ENCODE data around the gene UBE2F.
"Not testable (repeated sequence)": the region's sequence is repeated elsewhere in the genome, so short reads cannot be mapped to it uniquely, and the experiment has no call there.

The UBE2F gene

GRCh38 chr2:238029853-238030252 lies 63.0 kb downstream of the UBE2F start:
- no peak for DNase-seq (ENCODE audit: low spot score)
- TF ChIP-seq CTCF (IDR thresholded peaks at IDR 0.05; ENCODE audit: extremely low read depth, missing control alignments): no peak

GRCh38 chr2:238030422-238031155 lies 63.8 kb downstream of the UBE2F start:
- no peak for TF ChIP-seq CTCF (IDR thresholded peaks at IDR 0.05; ENCODE audit: extremely low read depth, missing control alignments)

GRCh38 chr2:238031751-238032150 lies 64.9 kb downstream of the UBE2F start:
- no peak for DNase-seq (ENCODE audit: low spot score)
- no peak for TF ChIP-seq CTCF (IDR thresholded peaks at IDR 0.05; ENCODE audit: extremely low read depth, missing control alignments)

More at GRCh38 chr2:238030422-238031155, 63.8 kb downstream of the UBE2F start:
- DNase-seq (ENCODE audit: low spot score): no peak

- DNase-seq (ENCODE audit: low spot score): peak; percentile 34
- TF ChIP-seq CTCF (IDR thresholded peaks at IDR 0.05; ENCODE audit: extremely low read depth, missing control alignments): no peak
Measured at GRCh38 chr2:238032755-238033337, 66.0 kb downstream of the UBE2F start.

- not testable (repeated sequence) for DNase-seq (ENCODE audit: low spot score)
Measured at GRCh38 chr2:238033991-238034390, 67.2 kb downstream of the UBE2F start.

GRCh38 chr2:238038203-238038602 lies 71.4 kb downstream of the UBE2F start:
- DNase-seq (ENCODE audit: low spot score): no peak
- TF ChIP-seq CTCF (IDR thresholded peaks at IDR 0.05; ENCODE audit: extremely low read depth, missing control alignments): no peak

- DNase-seq (ENCODE audit: low spot score): no peak
- no peak for TF ChIP-seq CTCF (IDR thresholded peaks at IDR 0.05; ENCODE audit: extremely low read depth, missing control alignments)
Measured at GRCh38 chr2:238039151-238039550, 72.3 kb downstream of the UBE2F start.

- TF ChIP-seq CTCF (IDR thresholded peaks at IDR 0.05; ENCODE audit: extremely low read depth, missing control alignments): no peak
- no peak for DNase-seq (ENCODE audit: low spot score)
Measured at GRCh38 chr2:238039985-238040384, 73.2 kb downstream of the UBE2F start.

Data from GM20000 (cell line).